Stimulated activated CD4-positive, alpha-beta T cell treated with anti-CD3 and anti-CD28 coated beads, Interleukin-12 subunit alpha, Interleukin-12 subunit beta, amount 100 ng/mL, for 4 hours (primary cell): Measurements from ENCODE around the gene LOXHD1.
A peak's percentile ranks its signal among the peaks of the same experiment; 100 is the strongest.

Experiments
- DNase-seq: peaks from one replicate; pipeline ENCODE4 v3.0.0-alpha.2; 2020

Gene LOXHD1

GRCh38 chr18:46538376-46538775 lies 118.6 kb downstream of the LOXHD1 start:
- DNase-seq: no peak

- no peak for DNase-seq
These were observed 120.7 kb downstream of the LOXHD1 start for GRCh38 chr18:46536215-46536874.

- DNase-seq: no peak
These were observed 125.5 kb downstream of the LOXHD1 start for GRCh38 chr18:46531482-46531881.

GRCh38 chr18:46528037-46528436 lies 129.0 kb downstream of the LOXHD1 start:
- no peak for DNase-seq

GRCh38 chr18:46519870-46520269 lies 137.2 kb downstream of the LOXHD1 start:
- no peak for DNase-seq

GRCh38 chr18:46518438-46518837 lies 138.6 kb downstream of the LOXHD1 start:
- DNase-seq: no peak

GRCh38 chr18:46516555-46516954 lies 140.5 kb downstream of the LOXHD1 start:
- DNase-seq: no peak

- no peak for DNase-seq
These were observed 146.6 kb downstream of the LOXHD1 start for GRCh38 chr18:46510386-46510785.

GRCh38 chr18:46509530-46509929 lies 147.5 kb downstream of the LOXHD1 start:
- DNase-seq: no peak

- DNase-seq: no peak
These were observed 149.9 kb downstream of the LOXHD1 start for GRCh38 chr18:46506974-46507586.

- no peak for DNase-seq
These were observed 154.6 kb downstream of the LOXHD1 start for GRCh38 chr18:46502444-46502843.

- peak; percentile 6 for DNase-seq
These were observed 159.9 kb downstream of the LOXHD1 start for GRCh38 chr18:46497129-46497528.

GRCh38 chr18:46488471-46489213 lies 168.4 kb downstream of the LOXHD1 start:
- DNase-seq: no peak

GRCh38 chr18:46485675-46486194 lies 171.3 kb downstream of the LOXHD1 start:
- DNase-seq: no peak

- no peak for DNase-seq
These were observed 172.0 kb downstream of the LOXHD1 start for GRCh38 chr18:46484971-46485370.

- no peak for DNase-seq
These were observed 174.2 kb downstream of the LOXHD1 start for GRCh38 chr18:46482831-46483230.

- DNase-seq: no peak
These were observed 175.2 kb downstream of the LOXHD1 start for GRCh38 chr18:46481847-46482245.

- DNase-seq: peak; percentile 49
These were observed 175.8 kb downstream of the LOXHD1 start for GRCh38 chr18:46481048-46481846.

- no peak for DNase-seq
These were observed 176.8 kb downstream of the LOXHD1 start for GRCh38 chr18:46480226-46480625.

- no peak for DNase-seq
These were observed 178.2 kb downstream of the LOXHD1 start for GRCh38 chr18:46478796-46479195.

GRCh38 chr18:46477425-46478011 lies 179.5 kb downstream of the LOXHD1 start:
- no peak for DNase-seq

GRCh38 chr18:46475390-46475752 lies 181.6 kb downstream of the LOXHD1 start:
- no peak for DNase-seq
